Keratinocyte (primary cell): Measurements from ENCODE around the gene SOX18. TPM values are rescaled to one million over a fixed set of nuclear protein-coding genes. Genes with fewer than 3 reads are reported as not detected.

Source experiments
- DNase-seq: peaks from one replicate; pipeline ENCODE4 v3.0.0-alpha.2; 2011; ENCODE audit warnings: low read depth, missing footprints, low spot score
- FAIRE-seq: peaks from 2 replicates; lab custom pipeline; 2011; peaks lifted over from hg19 to GRCh38; lab: Jason Lieb, UNC
- H2AFZ ChIP-seq: 2 replicates; pipeline ENCODE4 v1.6.0; 2012; ENCODE audit warnings: low read length, control low read depth, inconsistent platforms; ENCODE audit not compliant: control insufficient read depth
- H3K27ac ChIP-seq: 2 replicates; pipeline ENCODE4 v1.5.1; 2011; ENCODE audit warnings: low read length; ENCODE audit not compliant: control insufficient read depth, insufficient read depth
- H3K27me3 ChIP-seq: 3 replicates; pipeline ENCODE4 v1.6.0; 2011; ENCODE audit warnings: low read length; ENCODE audit not compliant: control insufficient read depth, insufficient read depth; ENCODE audit errors: extremely low read depth
- H3K36me3 ChIP-seq, 2 experiments: 2 replicates in 1 of 2; 3 replicates in 1 of 2; pipeline ENCODE4 v1.5.1; 2011; ENCODE audit warnings: low read length in 2 of 2, mild to moderate bottlenecking in 1 of 2; ENCODE audit not compliant: control insufficient read depth in 2 of 2, insufficient read depth in 2 of 2; ENCODE audit errors: extremely low read depth in 1 of 2
- H3K4me1 ChIP-seq: 3 replicates; pipeline ENCODE4 v1.5.1; 2011; ENCODE audit warnings: low read length; ENCODE audit not compliant: control insufficient read depth, insufficient read depth; ENCODE audit errors: extremely low read depth
- H3K4me2 ChIP-seq: 3 replicates; pipeline ENCODE4 v1.6.0; 2011; ENCODE audit warnings: low read depth, low read length; ENCODE audit not compliant: control insufficient read depth, insufficient read depth; ENCODE audit errors: extremely low read depth
- H3K4me3 ChIP-seq, 3 experiments: fragments of 200-600 bp in 1 of 3; sonication (generic) in 1 of 3; 2 replicates in 2 of 3; 3 replicates in 1 of 3; pipeline ENCODE4 v1.5.1; 2011 to 2016; ENCODE audit warnings: low read length in 3 of 3, mild to moderate bottlenecking in 3 of 3, control low read depth in 2 of 3, inconsistent platforms in 1 of 3, low read depth in 1 of 3, mixed read lengths in 1 of 3, mixed run types in 1 of 3, moderate library complexity in 1 of 3; ENCODE audit not compliant: control insufficient read depth in 2 of 3, insufficient read depth in 2 of 3; ENCODE audit errors: extremely low read depth in 1 of 3
- H3K79me2 ChIP-seq: 2 replicates; pipeline ENCODE4 v1.6.0; 2012; ENCODE audit warnings: low read length; ENCODE audit not compliant: control insufficient read depth, insufficient read depth
- H3K9ac ChIP-seq: 3 replicates; pipeline ENCODE4 v1.6.0; 2011; ENCODE audit warnings: low read length; ENCODE audit not compliant: control insufficient read depth, insufficient read depth; ENCODE audit errors: extremely low read depth
- H3K9me1 ChIP-seq: 3 replicates; pipeline ENCODE4 v1.6.0; 2011; ENCODE audit warnings: low read length; ENCODE audit not compliant: control insufficient read depth, insufficient read depth; ENCODE audit errors: extremely low read depth
- H3K9me3 ChIP-seq: 2 replicates; pipeline ENCODE4 v1.5.1; 2012; ENCODE audit warnings: low read depth, low read length; ENCODE audit not compliant: control insufficient read depth
- H4K20me1 ChIP-seq: 3 replicates; pipeline ENCODE4 v1.6.0; 2011; ENCODE audit warnings: low read length; ENCODE audit not compliant: control insufficient read depth, insufficient read depth; ENCODE audit errors: extremely low read depth
- EZH2 ChIP-seq: IDR thresholded peaks from one replicate; pipeline ENCODE4 v1.6.1; 2012; ENCODE audit warnings: inconsistent platforms, mild to moderate bottlenecking, low read length, moderate library complexity
- dilution Hi-C: fragments of 300-500 bp; cut with MboI; formaldehyde crosslinking; loops from one replicate; pipeline ENCODE4 v1.7.0; 2020; ENCODE audit warnings: low sequenced_read_pairs; ENCODE audit not compliant: extremely low pct_ligation_motif_present
- polyA plus RNA-seq, 5 experiments: library from polyadenylated mRNA; depleted of rRNA in 3 of 5; stranded (reverse) in 3 of 5; stranded (forward) in 1 of 5; unstranded in 1 of 5; fragments of >200 nt; gene quantifications; 1 replicate in 1 of 5; 2 replicates in 3 of 5; 3 replicates in 1 of 5; pipeline versions ENCODE4 v1.2.1 to v1.2.3, GENCODE V29; 2011 to 2012; ENCODE audit warnings: missing spikeins in 2 of 5, low read depth in 1 of 5, low replicate concordance in 1 of 5
- TF ChIP-seq, protein P1 (sequence below), 3 experiments: IDR thresholded peaks in 1 of 3; conservative IDR thresholded peaks in 1 of 3; optimal IDR thresholded peaks in 1 of 3; 2 replicates in 2 of 3; 3 replicates in 1 of 3; pipeline versions ENCODE3 to v1.5.1; 2011; ENCODE audit warnings: low read length in 3 of 3, mild to moderate bottlenecking in 3 of 3, moderate library complexity in 2 of 3, control low read depth in 1 of 3, inconsistent platforms in 1 of 3; ENCODE audit not compliant: insufficient read depth in 2 of 3; ENCODE audit errors: extremely low read depth in 1 of 3

SOX18 gene
- polyA plus RNA-seq, 1 donor (not counting 4 experiments of a cell fraction or from before 2014, with no cell fraction given), result not detected

DNA sequence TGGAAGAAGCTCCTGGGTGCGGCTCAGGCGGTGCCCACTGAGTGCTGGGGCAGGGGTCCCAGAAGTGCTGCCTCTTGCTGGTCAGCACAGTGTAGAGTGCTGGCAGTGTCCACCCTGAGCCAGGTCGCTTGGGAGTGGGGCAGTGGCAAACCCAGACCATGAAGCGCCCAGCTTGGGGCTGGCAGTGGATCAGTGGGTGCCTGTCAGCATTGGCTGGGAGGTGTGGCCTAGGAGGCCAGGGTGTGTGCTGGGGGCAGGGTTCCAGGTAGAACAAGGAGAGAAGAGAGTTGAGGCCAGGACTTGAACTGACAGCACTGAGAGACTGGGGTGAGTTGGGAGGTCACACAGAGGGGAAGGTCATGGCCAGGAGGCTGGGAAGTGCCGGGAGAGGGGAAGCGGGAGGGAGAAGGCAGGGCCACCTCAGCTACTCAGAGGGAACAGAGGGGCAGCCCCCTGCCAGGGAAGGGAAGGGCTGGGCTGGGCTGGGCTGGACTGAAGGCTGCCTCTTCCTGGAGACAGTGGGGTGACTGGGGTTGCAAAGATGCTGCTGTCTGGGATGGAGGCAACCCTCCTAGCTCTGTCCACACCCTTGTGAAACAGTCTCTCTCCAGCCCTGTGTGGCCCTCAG, 17.7 kb upstream of the SOX18 start:
- H3K27ac ChIP-seq, result no peak overlapping the region
- DNase-seq, result no peak
- no peaks in the 10 kb centered on the region for H3K79me2 ChIP-seq
- H3K9ac ChIP-seq, result no peak overlapping the region
- peaks cover 0 to 1% of the 10 kb centered on the region in 2 experiments for H3K36me3 ChIP-seq
- no peak overlapping the region for H3K4me3 ChIP-seq
- FAIRE-seq, result no peak
- peaks cover 40% of the 10 kb centered on the region for H3K4me1 ChIP-seq
- TF ChIP-seq, protein P1, sequence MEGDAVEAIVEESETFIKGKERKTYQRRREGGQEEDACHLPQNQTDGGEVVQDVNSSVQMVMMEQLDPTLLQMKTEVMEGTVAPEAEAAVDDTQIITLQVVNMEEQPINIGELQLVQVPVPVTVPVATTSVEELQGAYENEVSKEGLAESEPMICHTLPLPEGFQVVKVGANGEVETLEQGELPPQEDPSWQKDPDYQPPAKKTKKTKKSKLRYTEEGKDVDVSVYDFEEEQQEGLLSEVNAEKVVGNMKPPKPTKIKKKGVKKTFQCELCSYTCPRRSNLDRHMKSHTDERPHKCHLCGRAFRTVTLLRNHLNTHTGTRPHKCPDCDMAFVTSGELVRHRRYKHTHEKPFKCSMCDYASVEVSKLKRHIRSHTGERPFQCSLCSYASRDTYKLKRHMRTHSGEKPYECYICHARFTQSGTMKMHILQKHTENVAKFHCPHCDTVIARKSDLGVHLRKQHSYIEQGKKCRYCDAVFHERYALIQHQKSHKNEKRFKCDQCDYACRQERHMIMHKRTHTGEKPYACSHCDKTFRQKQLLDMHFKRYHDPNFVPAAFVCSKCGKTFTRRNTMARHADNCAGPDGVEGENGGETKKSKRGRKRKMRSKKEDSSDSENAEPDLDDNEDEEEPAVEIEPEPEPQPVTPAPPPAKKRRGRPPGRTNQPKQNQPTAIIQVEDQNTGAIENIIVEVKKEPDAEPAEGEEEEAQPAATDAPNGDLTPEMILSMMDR (optimal IDR thresholded peaks at IDR 0.05 in 1 of 3, IDR thresholded peaks at IDR 0.05 in 1 of 3, conservative IDR thresholded peaks at IDR 0.05 in 1 of 3; ENCODE audit: extremely low read depth in 1 of 3, insufficient read depth in 2 of 3, low read length in 3 of 3), result no peak
- TF ChIP-seq EZH2, result no peak
- dilution Hi-C loops, result no loop called here
- no peaks in the 10 kb centered on the region for H3K27me3 ChIP-seq
- H2AFZ ChIP-seq, result no peak overlapping the region
- H3K9me3 ChIP-seq, result no peaks in the 10 kb centered on the region
- H4K20me1 ChIP-seq, result no peaks in the 10 kb centered on the region
- H3K4me2 ChIP-seq, result no peak overlapping the region
- no peaks in the 10 kb centered on the region for H3K9me1 ChIP-seq

DNA sequence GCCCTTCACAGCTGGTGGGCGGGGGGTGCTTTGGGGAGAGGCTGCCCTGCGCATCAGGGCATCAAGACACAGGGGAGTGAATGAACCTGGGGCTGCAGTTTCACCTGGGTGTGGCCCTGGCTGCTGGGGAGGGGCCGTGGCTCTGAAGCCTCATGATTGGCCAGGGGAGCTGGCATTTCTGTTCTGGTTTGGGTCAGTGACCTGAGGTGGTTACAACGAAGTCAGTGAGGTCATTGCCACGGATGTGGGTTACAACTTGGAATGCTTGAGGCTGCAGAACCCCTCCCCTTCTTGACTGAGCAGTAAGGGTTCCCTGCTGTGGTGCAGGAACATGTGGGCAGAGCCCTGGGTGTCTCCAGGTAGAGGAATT, 16.5 kb upstream of the SOX18 start:
- no peak overlapping the region for H3K4me3 ChIP-seq
- no peaks in the 10 kb centered on the region for H3K9me1 ChIP-seq
- TF ChIP-seq, protein P1 (optimal IDR thresholded peaks at IDR 0.05 in 1 of 3, IDR thresholded peaks at IDR 0.05 in 1 of 3, conservative IDR thresholded peaks at IDR 0.05 in 1 of 3; ENCODE audit: extremely low read depth in 1 of 3, insufficient read depth in 2 of 3, low read length in 3 of 3), result no peak
- no peak for TF ChIP-seq EZH2
- no peak overlapping the region for H3K27ac ChIP-seq
- no peaks in the 10 kb centered on the region for H4K20me1 ChIP-seq
- peaks cover 42% of the 10 kb centered on the region for H3K4me1 ChIP-seq
- peak overlapping the region; percentile 32 for H3K4me2 ChIP-seq
- dilution Hi-C loops, result no loop called here
- no peak overlapping the region for H2AFZ ChIP-seq
- no peaks in the 10 kb centered on the region for H3K79me2 ChIP-seq
- H3K9me3 ChIP-seq, result no peaks in the 10 kb centered on the region
- no peaks in the 10 kb centered on the region for H3K27me3 ChIP-seq
- H3K9ac ChIP-seq, result no peak overlapping the region
- FAIRE-seq (no peak), DNase-seq (no peak)
- no peaks in the 10 kb centered on the region for H3K36me3 ChIP-seq
